GM23338 (cell line): ENCODE results near the gene CFH.

ENCODE experiments used
- CTCF ChIP-seq, 2 experiments: fragments of 200-600 bp in 1 of 2; sonication (generic) in 1 of 2; conservative IDR thresholded peaks; 2 replicates each; pipeline versions ENCODE4 v1.5.1 to v1.6.1; 2016 to 2017; ENCODE audit warnings: antibody characterized with exemption in 2 of 2, low read depth in 2 of 2, mild to moderate bottlenecking in 2 of 2, moderate library complexity in 1 of 2
- EZH2 ChIP-seq: fragments of 200-600 bp; sonication (generic); IDR thresholded peaks from one replicate; pipeline ENCODE4 v1.8.0; 2017; ENCODE audit warnings: antibody characterized with exemption, mild to moderate bottlenecking, low read depth; ENCODE audit not compliant: unreplicated experiment
- ZNF114 ChIP-seq: fragments of 250-450 bp; sonication (Bioruptor Pico); IDR thresholded peaks from 2 replicates; pipeline ENCODE4 v1.5.0; 2020; ENCODE audit warnings: mild to moderate bottlenecking, moderate library complexity

- TF ChIP-seq CTCF (conservative IDR thresholded peaks at IDR 0.05; ENCODE audit: low read depth in 2 of 2) (no peak), EZH2 (no peak), ZNF114 (CRISPR knock-in tag) (no peak)
Observed at GRCh38 chr1:196654271-196654670, 2.4 kb downstream of the CFH start.
